ENCODE measurements around the gene KCNJ12. TPM values are rescaled to one million over a fixed set of nuclear protein-coding genes. Genes with fewer than 3 reads are reported as not detected.
"Not testable (repeated sequence)": the region's sequence is repeated elsewhere in the genome, so short reads cannot be mapped to it uniquely, and the experiment has no call there.

KCNJ12 gene
- total RNA-seq, 1 donor from 2014 or later: not detected

DNA sequence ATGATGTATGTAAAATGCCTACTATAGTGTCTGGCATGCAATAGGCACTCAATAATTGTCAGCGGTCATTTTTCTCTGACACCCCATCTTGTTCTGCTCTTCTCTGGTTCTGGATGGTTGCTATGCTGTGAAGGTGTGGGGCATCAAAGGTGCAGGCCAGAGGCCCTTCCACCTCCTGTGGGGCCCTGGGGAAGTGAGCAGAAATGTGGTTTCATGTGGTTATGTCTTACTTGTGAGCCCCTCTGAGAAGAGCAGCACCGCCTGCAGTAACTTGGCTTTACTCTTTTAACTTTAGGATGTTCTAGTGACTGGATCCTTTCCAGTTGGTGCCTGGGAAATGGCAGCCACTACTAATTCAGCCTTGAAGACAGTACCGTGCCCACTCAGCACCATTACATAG, 32.1 kb downstream of the KCNJ12 start:
- not testable (repeated sequence) for ATAC-seq

DNA sequence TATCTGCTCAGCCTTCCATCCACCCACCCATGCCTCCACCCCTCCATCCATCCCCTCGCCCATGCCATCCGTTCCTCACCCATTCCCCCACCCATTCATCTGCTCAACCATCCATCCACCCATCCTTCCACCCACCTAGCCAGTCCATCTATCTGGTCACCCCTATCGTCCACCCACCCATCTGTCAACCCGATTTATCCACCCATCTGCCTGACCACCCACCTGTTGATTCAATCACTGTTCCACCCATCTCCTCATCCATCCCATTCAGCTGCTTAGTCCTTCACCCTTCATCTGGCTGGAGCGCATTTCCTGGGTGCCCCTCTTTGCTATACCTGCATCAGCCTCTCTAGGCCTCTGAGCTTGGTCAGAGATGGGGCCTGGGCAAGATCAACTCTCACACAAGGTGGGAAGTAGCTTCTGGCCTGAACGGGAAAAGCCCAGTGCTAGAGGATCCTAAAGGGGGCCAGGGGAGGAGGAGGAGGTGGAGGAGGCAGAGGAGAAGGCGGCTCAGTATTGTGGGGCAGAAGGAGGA, 32.7 kb downstream of the KCNJ12 start:
- not testable (repeated sequence) for ATAC-seq

- ATAC-seq: not testable (repeated sequence)
Observed at GRCh38 chr17:21409388-21409787, 33.2 kb downstream of the KCNJ12 start.

- ATAC-seq: not testable (repeated sequence)
Observed at GRCh38 chr17:21409971-21410370, 33.8 kb downstream of the KCNJ12 start.

DNA sequence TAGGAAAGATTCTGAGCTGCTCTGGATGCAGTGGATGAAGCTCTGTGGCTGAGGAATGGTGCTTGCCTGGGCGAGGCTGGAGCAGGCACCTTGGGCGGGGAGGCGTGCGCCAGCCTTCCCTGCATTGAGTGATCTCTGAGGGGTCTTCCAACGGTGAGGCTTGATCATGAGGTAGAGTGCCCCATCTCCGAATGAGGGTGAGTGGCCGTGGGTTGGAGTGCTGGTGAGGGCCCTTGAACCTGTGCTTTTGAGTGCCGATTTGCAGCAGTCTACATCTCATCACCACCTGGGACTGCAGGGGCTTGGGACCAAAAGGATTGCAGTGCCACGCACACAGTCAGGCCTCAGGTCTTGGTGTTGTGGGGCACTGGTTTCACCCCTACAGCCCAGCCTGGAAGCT, 34.2 kb downstream of the KCNJ12 start:
- not testable (repeated sequence) for ATAC-seq

DNA sequence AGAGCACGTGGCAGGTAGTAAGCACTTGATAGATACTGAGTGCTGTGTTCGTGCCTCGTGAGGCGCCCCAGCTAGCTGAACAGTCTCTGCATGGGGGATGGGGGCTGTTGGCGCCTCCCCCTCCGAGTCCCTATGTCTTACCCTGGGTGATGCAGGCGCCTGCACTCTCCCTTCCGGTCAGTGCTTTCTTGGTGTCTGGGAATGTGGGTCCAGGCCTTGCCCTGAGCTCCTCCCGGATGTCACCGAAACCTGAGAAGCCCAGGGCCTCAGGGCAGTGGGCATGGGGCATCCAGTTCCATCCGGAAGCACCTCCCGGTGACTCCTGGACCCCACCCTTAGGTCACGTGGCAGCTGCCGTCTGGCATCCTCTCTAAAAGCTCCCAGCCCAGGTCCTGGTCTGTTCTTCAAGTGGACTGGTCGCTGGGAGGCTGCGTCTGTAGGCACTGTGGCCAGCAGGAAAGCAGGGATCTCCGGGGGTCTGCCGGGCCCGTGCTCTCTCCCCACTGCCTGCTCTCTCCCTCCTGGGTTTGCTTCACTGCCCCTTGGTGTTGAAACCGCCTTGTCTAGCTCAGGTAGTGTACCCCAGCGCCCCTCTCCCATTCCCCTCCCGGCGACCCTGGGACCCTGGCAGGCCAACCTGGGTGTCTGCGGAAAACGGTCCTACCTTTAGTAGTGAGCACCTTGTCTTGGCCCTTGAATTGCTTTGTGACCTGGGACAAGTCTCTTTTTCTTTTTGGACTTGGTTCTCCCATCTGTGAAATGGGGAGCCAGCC, 34.9 kb downstream of the KCNJ12 start:
- ATAC-seq: peak; percentile 2

GRCh38 chr17:21411679-21412205, 35.6 kb downstream of the KCNJ12 start:
- ATAC-seq: not testable (repeated sequence)

GRCh38 chr17:21412207-21412681, 36.1 kb downstream of the KCNJ12 start:
- ATAC-seq: not testable (repeated sequence)

DNA sequence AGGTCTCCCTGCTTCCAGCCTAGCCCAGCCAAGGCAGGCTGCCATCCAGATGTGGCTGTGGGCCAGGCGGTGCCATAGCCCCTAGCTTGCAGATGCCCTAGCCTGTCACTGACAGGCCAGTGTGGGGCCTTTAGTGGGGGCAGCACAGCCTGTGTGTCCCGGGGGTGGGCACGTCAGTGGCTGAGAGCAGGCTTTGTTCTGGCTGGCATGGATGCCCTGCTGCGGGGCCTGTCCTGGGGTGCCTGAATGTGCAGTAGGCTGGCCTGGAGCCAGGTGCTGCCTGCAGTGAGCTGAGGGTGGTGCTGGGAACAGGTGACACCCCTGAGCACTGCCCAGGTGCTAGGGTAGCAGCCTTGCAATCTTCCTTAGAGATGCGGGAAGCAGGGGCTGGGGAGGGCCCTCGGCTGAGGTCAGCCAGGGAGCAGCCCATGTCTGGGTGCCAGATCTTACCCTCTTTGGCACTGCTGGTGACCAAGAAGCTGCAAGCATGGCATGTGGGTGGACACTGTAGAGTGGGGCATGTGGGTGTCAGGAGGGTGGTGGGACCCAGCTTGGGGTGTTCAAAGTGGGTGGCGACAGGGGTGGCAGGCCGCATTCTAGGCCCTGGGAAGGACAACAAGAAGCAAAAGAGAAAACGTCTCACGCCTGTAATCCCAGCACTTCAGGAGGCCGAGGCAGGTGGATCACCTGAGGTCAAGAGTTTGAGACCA, 37.6 kb downstream of the KCNJ12 start:
- not testable (repeated sequence) for ATAC-seq

DNA sequence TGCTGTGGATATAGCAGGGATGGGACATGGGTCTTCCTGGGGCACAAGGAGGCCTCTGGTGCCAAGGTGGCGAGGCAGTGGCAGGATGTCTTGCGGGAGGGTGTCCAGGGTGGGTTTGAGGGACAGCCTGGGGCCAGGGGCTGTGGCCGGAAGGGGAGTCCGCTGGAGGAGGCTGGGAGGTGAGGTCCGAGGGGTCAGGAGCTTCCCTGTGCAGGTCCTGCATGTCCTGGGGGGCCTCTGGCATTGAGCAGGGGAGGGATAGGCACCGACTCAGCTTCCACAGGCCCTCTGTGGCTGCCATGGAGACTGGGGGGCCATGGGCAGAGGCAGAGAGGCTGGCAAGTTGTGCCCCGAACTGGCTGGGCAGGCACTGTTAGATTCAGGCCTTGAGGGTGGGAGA, 38.5 kb downstream of the KCNJ12 start:
- not testable (repeated sequence) for ATAC-seq

DNA sequence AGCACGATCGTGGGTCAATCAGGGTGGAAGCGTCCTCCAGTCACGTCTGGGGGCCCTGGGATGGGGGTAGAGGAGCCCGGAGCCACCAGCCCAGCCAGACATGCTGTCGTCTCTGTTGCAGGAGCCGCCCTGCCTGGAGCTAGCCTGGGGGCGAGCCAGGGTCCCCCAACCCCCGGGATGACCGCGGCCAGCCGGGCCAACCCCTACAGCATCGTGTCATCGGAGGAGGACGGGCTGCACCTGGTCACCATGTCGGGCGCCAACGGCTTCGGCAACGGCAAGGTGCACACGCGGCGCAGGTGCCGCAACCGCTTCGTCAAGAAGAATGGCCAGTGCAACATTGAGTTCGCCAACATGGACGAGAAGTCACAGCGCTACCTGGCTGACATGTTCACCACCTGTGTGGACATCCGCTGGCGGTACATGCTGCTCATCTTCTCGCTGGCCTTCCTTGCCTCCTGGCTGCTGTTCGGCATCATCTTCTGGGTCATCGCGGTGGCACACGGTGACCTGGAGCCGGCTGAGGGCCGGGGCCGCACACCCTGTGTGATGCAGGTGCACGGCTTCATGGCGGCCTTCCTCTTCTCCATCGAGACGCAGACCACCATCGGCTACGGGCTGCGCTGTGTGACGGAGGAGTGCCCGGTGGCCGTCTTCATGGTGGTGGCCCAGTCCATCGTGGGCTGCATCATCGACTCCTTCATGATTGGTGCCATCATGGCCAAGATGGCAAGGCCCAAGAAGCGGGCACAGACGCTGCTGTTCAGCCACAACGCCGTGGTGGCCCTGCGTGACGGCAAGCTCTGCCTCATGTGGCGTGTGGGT, 39.2 kb downstream of the KCNJ12 start:
- not testable (repeated sequence) for ATAC-seq

- ATAC-seq: not testable (repeated sequence)
Observed at GRCh38 chr17:21416471-21416981, 40.4 kb downstream of the KCNJ12 start.

GRCh38 chr17:21417349-21417748, 41.2 kb downstream of the KCNJ12 start:
- not testable (repeated sequence) for ATAC-seq

GRCh38 chr17:21417921-21418320, 41.8 kb downstream of the KCNJ12 start:
- ATAC-seq: no peak

GRCh38 chr17:21418446-21419298, 42.5 kb downstream of the KCNJ12 start:
- no peak for ATAC-seq

- ATAC-seq: no peak
Observed at GRCh38 chr17:21419299-21420239, 43.4 kb downstream of the KCNJ12 start.

DNA sequence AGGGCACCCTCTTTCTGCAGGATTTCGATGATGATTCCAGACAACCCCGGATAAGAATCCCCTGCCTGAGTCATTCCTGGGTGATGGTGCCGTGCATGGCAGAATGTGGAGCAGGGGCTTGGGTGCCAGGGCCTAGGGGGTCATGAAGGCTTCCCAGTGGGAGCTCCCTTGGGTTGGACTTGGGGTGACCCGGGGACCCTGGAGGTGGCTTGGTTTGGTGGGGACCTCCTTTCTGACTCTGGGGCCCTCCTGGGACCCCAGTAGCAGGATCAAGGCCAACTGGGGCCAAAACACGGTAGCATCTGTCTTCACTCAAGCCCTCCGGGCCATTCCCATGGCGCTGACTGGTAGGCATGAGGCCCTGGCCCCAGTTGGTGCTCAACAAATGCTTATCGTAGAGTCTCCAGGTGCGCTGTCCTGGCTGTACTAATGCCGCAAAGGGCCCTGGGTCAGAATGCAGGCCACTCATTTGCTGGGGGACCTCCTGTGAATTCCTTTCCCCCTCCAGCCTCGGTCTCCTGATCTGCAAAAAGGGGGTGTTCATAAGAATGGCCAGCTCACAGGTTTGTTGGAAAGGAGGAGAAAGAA, 44.4 kb downstream of the KCNJ12 start:
- ATAC-seq: not testable (repeated sequence)

DNA sequence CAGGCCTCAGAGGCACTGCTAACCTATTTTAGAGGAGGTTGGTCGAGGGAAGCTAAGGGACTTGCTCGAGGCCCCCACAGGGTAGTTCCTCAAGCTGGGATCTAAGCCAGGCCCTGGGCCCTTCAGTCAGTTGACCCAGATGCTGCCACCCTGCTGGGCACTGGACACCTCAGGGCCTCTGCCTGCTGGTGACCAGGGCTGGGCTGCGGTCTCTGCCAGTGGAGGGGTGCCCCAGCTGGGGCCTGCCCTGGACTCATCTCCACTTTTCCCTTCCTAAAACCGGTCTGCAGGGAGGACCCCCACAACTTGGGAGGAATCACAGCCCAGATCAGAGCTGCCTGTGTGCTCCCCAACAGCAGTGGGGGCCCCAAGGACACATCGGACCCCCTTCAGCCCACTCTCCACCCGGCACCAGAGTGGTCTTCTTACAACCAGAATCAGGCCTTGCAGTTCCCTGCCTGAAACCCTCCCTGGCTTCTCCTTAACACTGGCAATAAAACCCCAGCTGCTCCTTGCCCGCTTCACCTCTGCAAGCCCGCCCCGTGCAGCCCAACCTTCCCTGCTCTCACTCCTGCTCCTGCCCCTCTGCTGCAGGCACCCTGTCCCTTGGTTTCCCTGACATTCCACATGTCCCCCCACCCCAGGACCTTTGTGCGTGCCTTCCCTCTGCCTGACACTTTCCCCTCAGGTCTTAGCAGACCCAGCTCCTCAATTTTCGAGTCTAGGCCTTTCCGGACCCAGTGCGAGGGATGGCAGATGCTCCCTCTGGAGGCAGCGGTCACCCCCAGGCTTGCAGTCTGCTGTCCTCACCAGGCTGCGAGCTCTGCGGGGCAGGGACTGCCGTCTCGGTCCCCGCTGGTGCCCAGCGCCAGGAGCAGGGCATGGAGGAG, 45.5 kb downstream of the KCNJ12 start:
- ATAC-seq: peak; percentile 7

Data from esophagus mucosa (tissue), 1 donor.